AG04449 (cell line): ENCODE data around the gene GRIN2A.

Experiments
- CTCF ChIA-PET: fragments of 350-600 bp; formaldehyde crosslinking; extraction: SDS; loops from one replicate; lab custom pipeline; 2021; ENCODE audit warnings: antibody characterized with exemption; lab: Yijun Ruan, JAX
- POLR2A ChIA-PET: fragments of 400-600, 350-600 bp; formaldehyde crosslinking; extraction: SDS; loops from one replicate; lab custom pipeline; 2020; ENCODE audit warnings: antibody characterized with exemption, inconsistent platforms; lab: Yijun Ruan, JAX
- DNase-seq: peaks from one replicate; pipeline ENCODE4 v3.0.0-alpha.2; 2010; ENCODE audit warnings: low read depth, low spot score
- H3K4me3 ChIP-seq: 2 replicates; pipeline ENCODE4 v1.5.1; 2011; ENCODE audit warnings: low read depth, mild to moderate bottlenecking, control low read depth, low read length
- CTCF ChIP-seq: IDR thresholded peaks from one replicate; pipeline ENCODE4 v1.5.1; 2011; ENCODE audit warnings: mild to moderate bottlenecking, moderate library complexity, low read length, control low read depth, inconsistent platforms; ENCODE audit not compliant: insufficient read depth; ENCODE audit errors: missing control alignments

Gene GRIN2A

GRCh38 chr16:9790199-9790598 lies 392.0 kb downstream of the GRIN2A start:
- ChIA-PET CTCF (no interaction called here), POLR2A (no interaction called here)
- DNase-seq = no peak
- H3K4me3 ChIP-seq = no peak overlapping the region
- no peak for TF ChIP-seq CTCF

GRCh38 chr16:9787717-9788116 lies 394.5 kb downstream of the GRIN2A start:
- no peak for TF ChIP-seq CTCF
- H3K4me3 ChIP-seq = no peak overlapping the region
- ChIA-PET POLR2A (no interaction called here), CTCF (no interaction called here)
- DNase-seq = no peak

- ChIA-PET POLR2A (no interaction called here), CTCF (no interaction called here)
- no peak for TF ChIP-seq CTCF
Observed at GRCh38 chr16:9780831-9781230, 401.4 kb downstream of the GRIN2A start.

GRCh38 chr16:9778849-9779248 lies 403.4 kb downstream of the GRIN2A start:
- POLR2A ChIA-PET = no interaction called here
- no peak overlapping the region for H3K4me3 ChIP-seq
- no peak for TF ChIP-seq CTCF
- no peak for DNase-seq
- CTCF ChIA-PET = no interaction called here

More at GRCh38 chr16:9780831-9781230, 401.4 kb downstream of the GRIN2A start:
- H3K4me3 ChIP-seq = no peak overlapping the region
- DNase-seq = no peak

GRCh38 chr16:9775998-9776397 lies 406.2 kb downstream of the GRIN2A start:
- ChIA-PET CTCF (no interaction called here), POLR2A (no interaction called here)
- DNase-seq = no peak
- TF ChIP-seq CTCF = no peak
- no peak overlapping the region for H3K4me3 ChIP-seq

- no peak for TF ChIP-seq CTCF
- DNase-seq = no peak
- CTCF ChIA-PET = no interaction called here
- no peak overlapping the region for H3K4me3 ChIP-seq
- POLR2A ChIA-PET = no interaction called here
Observed at GRCh38 chr16:9773289-9773688, 408.9 kb downstream of the GRIN2A start.
